SK-N-SH treated with all-trans-retinoic acid at 6 μM for 48 hours (cell line): Measurements from ENCODE around the gene DTWD2.

Source experiments
- ATAC-seq: fragments of 200-7000 bp; cut with Tn5 transposase; 3 replicates; pipeline ENCODE4 v1.9.1; 2020; ENCODE audit warnings: mild to moderate bottlenecking, moderate library complexity
- ARNTL ChIP-seq: fragments of 450-650 bp; formaldehyde crosslinking; IDR thresholded peaks from 2 replicates; pipeline ENCODE4 v1.5.0; 2020; ENCODE audit warnings: low read depth, mild to moderate bottlenecking, moderate library complexity, borderline replicate concordance
- BACH2 ChIP-seq: fragments of 250-450 bp; sonication (Bioruptor Pico); IDR thresholded peaks from 2 replicates; pipeline ENCODE4 v1.9.0; 2021; ENCODE audit warnings: mild to moderate bottlenecking, borderline replicate concordance
- CREB5 ChIP-seq: fragments of 250-450 bp; sonication (Bioruptor Pico); IDR thresholded peaks from 2 replicates; pipeline ENCODE4 v1.5.1; 2020; ENCODE audit warnings: low read depth, mild to moderate bottlenecking, moderate library complexity
- CSDC2 ChIP-seq: fragments of 250-450 bp; sonication (Bioruptor Pico); IDR thresholded peaks from 2 replicates; pipeline ENCODE4 v1.5.0; 2020; ENCODE audit warnings: mild to moderate bottlenecking, moderate library complexity
- CSRNP3 ChIP-seq: fragments of 250-450 bp; sonication (Bioruptor Pico); IDR thresholded peaks from 2 replicates; pipeline ENCODE4 v1.5.1; 2021; ENCODE audit warnings: mild to moderate bottlenecking, moderate library complexity
- ESRRG ChIP-seq: fragments of 250-450 bp; sonication (Bioruptor Pico); IDR thresholded peaks from 2 replicates; pipeline ENCODE4 v1.6.1; 2021; ENCODE audit warnings: mild to moderate bottlenecking
- GLIS3 ChIP-seq: fragments of 250-450 bp; sonication (Bioruptor Pico); IDR thresholded peaks from 2 replicates; pipeline ENCODE4 v1.5.0; 2020; ENCODE audit warnings: mild to moderate bottlenecking, moderate library complexity
- OSR1 ChIP-seq: fragments of 250-450 bp; sonication (Bioruptor Pico); IDR thresholded peaks from 2 replicates; pipeline ENCODE4 v1.8.0; 2022; ENCODE audit warnings: moderate library complexity, mild to moderate bottlenecking, inconsistent platforms
- PATZ1 ChIP-seq: fragments of 250-450 bp; sonication (Bioruptor Pico); IDR thresholded peaks from 2 replicates; pipeline ENCODE4 v1.8.0; 2020; ENCODE audit warnings: mild to moderate bottlenecking, moderate library complexity, borderline replicate concordance
- POU6F1 ChIP-seq: fragments of 250-450 bp; sonication (Bioruptor Pico); IDR thresholded peaks from 2 replicates; pipeline ENCODE4 v1.8.0; 2021; ENCODE audit warnings: low read depth, mild to moderate bottlenecking, moderate library complexity, borderline replicate concordance
- PPARA ChIP-seq: fragments of 250-450 bp; sonication (Bioruptor Pico); IDR thresholded peaks from 2 replicates; pipeline ENCODE4 v1.5.0; 2020; ENCODE audit warnings: mild to moderate bottlenecking, borderline replicate concordance
- RARB ChIP-seq: fragments of 250-450 bp; sonication (Bioruptor Pico); IDR thresholded peaks from 2 replicates; pipeline ENCODE4 v1.8.0; 2021; ENCODE audit warnings: mild to moderate bottlenecking, moderate library complexity
- SNAI2 ChIP-seq: fragments of 250-450 bp; sonication (Bioruptor Pico); IDR thresholded peaks from 2 replicates; pipeline ENCODE4 v1.5.0; 2020; ENCODE audit warnings: mild to moderate bottlenecking, moderate library complexity
- TCF4 ChIP-seq: fragments of 250-450 bp; sonication (Bioruptor Pico); IDR thresholded peaks from 2 replicates; pipeline ENCODE4 v1.8.0; 2021; ENCODE audit warnings: mild to moderate bottlenecking, moderate library complexity, borderline replicate concordance
- TOX ChIP-seq: fragments of 250-450 bp; sonication (Bioruptor Pico); IDR thresholded peaks from 2 replicates; pipeline ENCODE4 v1.8.0; 2021; ENCODE audit warnings: mild to moderate bottlenecking, moderate library complexity, borderline replicate concordance
- TSHZ2 ChIP-seq: fragments of 250-450 bp; sonication (Bioruptor Pico); IDR thresholded peaks from 2 replicates; pipeline ENCODE4 v1.5.0; 2020; ENCODE audit warnings: mild to moderate bottlenecking, moderate library complexity
- ZC3H10 ChIP-seq: fragments of 250-450 bp; sonication (Bioruptor Pico); IDR thresholded peaks from 2 replicates; pipeline ENCODE4 v1.5.1; 2021; ENCODE audit warnings: mild to moderate bottlenecking, moderate library complexity
- ZFP3 ChIP-seq: fragments of 250-450 bp; sonication (Bioruptor Pico); IDR thresholded peaks from 2 replicates; pipeline ENCODE4 v1.5.0; 2020; ENCODE audit warnings: mild to moderate bottlenecking, moderate library complexity
- ZFP30 ChIP-seq: fragments of 450-650 bp; formaldehyde crosslinking; IDR thresholded peaks from 2 replicates; pipeline ENCODE4 v1.5.0; 2022; ENCODE audit warnings: mild to moderate bottlenecking, moderate library complexity
- ZNF565 ChIP-seq: fragments of 450-650 bp; formaldehyde crosslinking; conservative IDR thresholded peaks from 2 replicates; pipeline ENCODE4 v1.5.0; 2020; ENCODE audit warnings: low read depth, mild to moderate bottlenecking, moderate library complexity
- ZNF70 ChIP-seq: fragments of 450-650 bp; formaldehyde crosslinking; IDR thresholded peaks from 2 replicates; pipeline ENCODE4 v1.5.0; 2020; ENCODE audit warnings: mild to moderate bottlenecking, moderate library complexity
- ZNF8 ChIP-seq: fragments of 450-650 bp; formaldehyde crosslinking; IDR thresholded peaks from 2 replicates; pipeline ENCODE4 v1.5.0; 2020; ENCODE audit warnings: mild to moderate bottlenecking, moderate library complexity

DTWD2 gene

GRCh38 chr5:118889165-118889564 lies 99.2 kb downstream of the DTWD2 start:
- TF ChIP-seq CSDC2 (CRISPR knock-in tag) (no peak), ZFP30 (no peak), GLIS3 (CRISPR knock-in tag) (no peak), TOX (CRISPR knock-in tag) (no peak), ZNF8 (no peak), ZNF70 (CRISPR knock-in tag) (no peak), PATZ1 (no peak), OSR1 (no peak), CSRNP3 (CRISPR knock-in tag) (no peak), TSHZ2 (CRISPR knock-in tag) (no peak), ZNF565 (CRISPR knock-in tag) (no peak), POU6F1 (CRISPR knock-in tag) (no peak)
- TF ChIP-seq, all 23 proteins: peak for 0
- ATAC-seq, result no peak

GRCh38 chr5:118888556-118888955 lies 99.8 kb downstream of the DTWD2 start:
- TF ChIP-seq PPARA (CRISPR knock-in tag) (no peak), RARB (no peak), TCF4 (CRISPR knock-in tag) (no peak), SNAI2 (CRISPR knock-in tag) (no peak), CREB5 (no peak), POU6F1 (CRISPR knock-in tag) (no peak), BACH2 (no peak), ZNF565 (CRISPR knock-in tag) (no peak), ZFP30 (no peak), ZFP3 (CRISPR knock-in tag) (no peak), ZNF8 (no peak), ZC3H10 (CRISPR knock-in tag) (no peak), ARNTL (CRISPR knock-in tag) (no peak), ZNF70 (CRISPR knock-in tag) (no peak)
- TF ChIP-seq, all 23 proteins: peak for 0
- no peak for ATAC-seq

GRCh38 chr5:118883362-118883761 lies 105.0 kb downstream of the DTWD2 start:
- no peak for ATAC-seq
- TF ChIP-seq PPARA (CRISPR knock-in tag) (no peak), CREB5 (no peak), CSDC2 (CRISPR knock-in tag) (no peak), CSRNP3 (CRISPR knock-in tag) (no peak), PATZ1 (no peak), ZNF70 (CRISPR knock-in tag) (no peak), ZNF8 (no peak), BACH2 (no peak), ESRRG (no peak), SNAI2 (CRISPR knock-in tag) (no peak), TCF4 (CRISPR knock-in tag) (no peak), ARNTL (CRISPR knock-in tag) (no peak)
